Raji (cell line): ENCODE data around the gene AURKAIP1.

ENCODE experiments used
- POLR2A ChIP-seq: IDR thresholded peaks from 2 replicates; pipeline ENCODE4 v1.6.1; 2011; ENCODE audit warnings: low read depth, low read length, control low read depth; ENCODE audit not compliant: insufficient read depth

AURKAIP1 gene

GRCh38 chr1:1407636-1408318 lies 32.8 kb upstream of the AURKAIP1 start:
- no peak for TF ChIP-seq POLR2A

GRCh38 chr1:1406821-1407635 lies 32.0 kb upstream of the AURKAIP1 start, which contains the start of gene MRPL20:
MRPL20 (minus strand) TSS chr1:1407293; CDS start chr1:1407217, 76 bp downstream.
- peak; percentile 99 for TF ChIP-seq POLR2A

GRCh38 chr1:1406101-1406820 lies 31.3 kb upstream of the AURKAIP1 start:
- no peak for TF ChIP-seq POLR2A

- TF ChIP-seq POLR2A, result 0 out of 2 replicates have a peak, but pooled peaks have one; percentile 4
These were observed 28.6 kb upstream of the AURKAIP1 start for GRCh38 chr1:1403653-1404052.

- peak; percentile 31 for TF ChIP-seq POLR2A
These were observed 27.3 kb upstream of the AURKAIP1 start for GRCh38 chr1:1402072-1402900.

GRCh38 chr1:1401457-1402010 lies 26.5 kb upstream of the AURKAIP1 start:
- TF ChIP-seq POLR2A, result peak; percentile 36; the same call in 1 of the 2 replicates

- TF ChIP-seq POLR2A, result peak; percentile 35
These were observed 25.8 kb upstream of the AURKAIP1 start for GRCh38 chr1:1400576-1401456.

- TF ChIP-seq POLR2A, result peak; percentile 63
These were observed 25.0 kb upstream of the AURKAIP1 start for GRCh38 chr1:1399872-1400575.

- peak; percentile 97 for TF ChIP-seq POLR2A
These were observed 24.3 kb upstream of the AURKAIP1 start, which contains the start of gene CCNL2 for GRCh38 chr1:1399187-1399871. CCNL2 (minus strand) TSS chr1:1399335; CDS start chr1:1399306, 29 bp downstream.

GRCh38 chr1:1398677-1399186 lies 23.7 kb upstream of the AURKAIP1 start:
- no peak for TF ChIP-seq POLR2A

GRCh38 chr1:1397839-1398523 lies 23.0 kb upstream of the AURKAIP1 start:
- TF ChIP-seq POLR2A, result no peak
